H9 (cell line): ENCODE data around the gene PDZD7. TPM values are rescaled to one million over a fixed set of nuclear protein-coding genes. Genes with fewer than 3 reads are reported as not detected.

ENCODE experiments used
- DNase-seq: peaks from one replicate; pipeline ENCODE4 v3.0.0-alpha.2; 2017
- H2AFZ ChIP-seq: one replicate; pipeline ENCODE4 v1.6.1; 2013; ENCODE audit warnings: mild to moderate bottlenecking, low read length, control low read depth, moderate library complexity
- H2AK5ac ChIP-seq: 2 replicates; pipeline ENCODE4 v1.6.1; 2013; ENCODE audit warnings: low read length, control low read depth, mixed read lengths; ENCODE audit not compliant: insufficient read length
- H2BK120ac ChIP-seq: one replicate; pipeline ENCODE4 v1.6.1; 2013; ENCODE audit warnings: low read depth, mild to moderate bottlenecking, low read length, control low read depth, inconsistent platforms; ENCODE audit not compliant: poor library complexity, severe bottlenecking
- H2BK12ac ChIP-seq: 2 replicates; pipeline ENCODE4 v1.6.1; 2013; ENCODE audit warnings: low read length, control low read depth, mixed read lengths, low read depth; ENCODE audit not compliant: insufficient read length
- H2BK15ac ChIP-seq: 2 replicates; pipeline ENCODE4 v1.6.1; 2013; ENCODE audit warnings: low read depth, low read length, control low read depth
- H2BK20ac ChIP-seq: one replicate; pipeline ENCODE4 v1.6.1; 2013; ENCODE audit warnings: low read depth, mild to moderate bottlenecking, low read length, control low read depth, inconsistent platforms; ENCODE audit not compliant: poor library complexity, severe bottlenecking
- H2BK5ac ChIP-seq: 2 replicates; pipeline ENCODE4 v1.6.1; 2013; ENCODE audit warnings: low read length, control low read depth, mixed read lengths; ENCODE audit not compliant: insufficient read length
- H3K14ac ChIP-seq: 2 replicates; pipeline ENCODE4 v1.6.1; 2013; ENCODE audit warnings: low read length, control low read depth; ENCODE audit not compliant: insufficient read depth
- H3K18ac ChIP-seq: 2 replicates; pipeline ENCODE4 v1.6.1; 2013; ENCODE audit warnings: low read depth, mild to moderate bottlenecking, mixed read lengths, low read length, control low read depth; ENCODE audit not compliant: insufficient read length
- H3K23ac ChIP-seq: 2 replicates; pipeline ENCODE4 v1.6.1; 2013; ENCODE audit warnings: low read length, control low read depth, mixed read lengths, low read depth; ENCODE audit not compliant: insufficient read length
- H3K23me2 ChIP-seq: 2 replicates; pipeline ENCODE4 v1.6.1; 2013; ENCODE audit warnings: low read depth, mild to moderate bottlenecking, mixed read lengths, low read length, control low read depth; ENCODE audit not compliant: insufficient read length, poor library complexity, severe bottlenecking
- H3K27ac ChIP-seq: 2 replicates; pipeline ENCODE4 v1.5.1; 2013; ENCODE audit warnings: low read length, control low read depth, mixed read lengths, low read depth; ENCODE audit not compliant: insufficient read length
- H3K27me3 ChIP-seq: 2 replicates; pipeline ENCODE4 v1.6.1; 2013; ENCODE audit warnings: low read length, control low read depth, inconsistent platforms; ENCODE audit not compliant: insufficient read depth
- H3K4ac ChIP-seq: 2 replicates; pipeline ENCODE4 v1.6.1; 2013; ENCODE audit warnings: low read depth, mild to moderate bottlenecking, control low read depth, inconsistent platforms, low read length, moderate library complexity
- H3K4me1 ChIP-seq: 2 replicates; pipeline ENCODE4 v1.6.1; 2013; ENCODE audit warnings: low read length, control low read depth, inconsistent platforms; ENCODE audit not compliant: insufficient read depth
- H3K4me2 ChIP-seq: 2 replicates; pipeline ENCODE4 v1.6.1; 2013; ENCODE audit warnings: low read length, control low read depth, mixed read lengths; ENCODE audit not compliant: insufficient read length, insufficient read depth
- H3K56ac ChIP-seq: 2 replicates; pipeline ENCODE4 v1.6.1; 2013; ENCODE audit warnings: low read depth, mild to moderate bottlenecking, mixed read lengths, low read length, control low read depth; ENCODE audit not compliant: insufficient read length
- H3K79me1 ChIP-seq: 2 replicates; pipeline ENCODE4 v1.6.1; 2013; ENCODE audit warnings: low read depth, mild to moderate bottlenecking, moderate library complexity, low read length, control low read depth, inconsistent platforms; ENCODE audit not compliant: insufficient read depth, poor library complexity, severe bottlenecking
- H3K79me2 ChIP-seq: 2 replicates; pipeline ENCODE4 v1.6.1; 2013; ENCODE audit warnings: low read length, control low read depth, inconsistent platforms; ENCODE audit not compliant: insufficient read depth
- H3K9ac ChIP-seq: 2 replicates; pipeline ENCODE4 v1.6.1; 2013; ENCODE audit warnings: low read length, control low read depth, mixed read lengths; ENCODE audit not compliant: insufficient read length; ENCODE audit errors: extremely low read depth
- H3K9me3 ChIP-seq: one replicate; pipeline ENCODE4 v1.6.1; 2013; ENCODE audit warnings: low read depth, low read length, inconsistent platforms; ENCODE audit not compliant: control insufficient read depth
- H3T11ph ChIP-seq: one replicate; pipeline ENCODE4 v1.6.1; 2013; ENCODE audit warnings: mild to moderate bottlenecking, low read length, control low read depth, inconsistent platforms
- H4K20me1 ChIP-seq: one replicate; pipeline ENCODE4 v1.6.1; 2013; ENCODE audit not compliant: control insufficient read depth, insufficient read length, insufficient read depth
- H4K5ac ChIP-seq: 2 replicates; pipeline ENCODE4 v1.6.1; 2013; ENCODE audit warnings: low read depth, mild to moderate bottlenecking, mixed read lengths, low read length, control low read depth; ENCODE audit not compliant: insufficient read length
- H4K8ac ChIP-seq: replicated peaks from 2 replicates; pipeline ENCODE4 v1.6.1; 2013; ENCODE audit warnings: low read length, control low read depth, mixed read lengths, low read depth; ENCODE audit not compliant: insufficient read length
- H4K91ac ChIP-seq: 2 replicates; pipeline ENCODE4 v1.6.1; 2013; ENCODE audit warnings: low read depth, mild to moderate bottlenecking, moderate library complexity, mixed read lengths, low read length, control low read depth; ENCODE audit not compliant: insufficient read length
- H3K27ac Mint-ChIP-seq, 3 experiments: 2 replicates in 2 of 3; 3 replicates in 1 of 3; pipeline ENCODE4 v1.8.0; 2020 to 2021; ENCODE audit warnings: mixed read lengths in 3 of 3, mild to moderate bottlenecking in 1 of 3, moderate library complexity in 1 of 3
- H3K27me3 Mint-ChIP-seq: 2 replicates; pipeline ENCODE4 v1.8.0; 2021; ENCODE audit warnings: low read depth, mild to moderate bottlenecking, moderate library complexity, mixed read lengths
- H3K36me3 Mint-ChIP-seq, 3 experiments: 2 replicates in 2 of 3; 3 replicates in 1 of 3; pipeline ENCODE4 v1.8.0; 2020 to 2021; ENCODE audit warnings: low read depth in 3 of 3, mixed read lengths in 3 of 3; ENCODE audit not compliant: insufficient read depth in 1 of 3
- H3K4me1 Mint-ChIP-seq, 2 experiments: 2 replicates each; pipeline ENCODE4 v1.8.0; 2020; ENCODE audit warnings: mixed read lengths in 2 of 2
- H3K4me3 Mint-ChIP-seq, 2 experiments: 2 replicates in 1 of 2; 3 replicates in 1 of 2; pipeline ENCODE4 v1.8.0; 2020 to 2021; ENCODE audit warnings: mild to moderate bottlenecking in 2 of 2, mixed read lengths in 2 of 2, moderate library complexity in 1 of 2
- H3K9me3 Mint-ChIP-seq, 2 experiments: 2 replicates in 1 of 2; 3 replicates in 1 of 2; pipeline ENCODE4 v1.8.0; 2020; ENCODE audit warnings: mild to moderate bottlenecking in 2 of 2, mixed read lengths in 2 of 2, moderate library complexity in 1 of 2
- CTCF ChIP-seq: fragments of 200-600 bp; sonication (generic); conservative IDR thresholded peaks from 3 replicates; pipeline ENCODE4 v1.8.0; 2021; ENCODE audit warnings: antibody characterized with exemption, mild to moderate bottlenecking
- WGBS: extraction: QIAGEN DNeasy Blood & Tissue Kit; methylation state at CpG from one replicate; pipeline ENCODE4 v1.1.7; 2013; ENCODE audit warnings: missing lambda C conversion rate, low lambda C conversion rate, mixed read lengths; ENCODE audit not compliant: insufficient read length; ENCODE audit errors: extremely low coverage; 5-methylcytosine and 5-hydroxymethylcytosine counted together
- total RNA-seq: library from RNA; stranded (reverse); gene quantifications from 2 replicates; pipeline ENCODE4 v1.2.1, GENCODE V29; 2021

The PDZD7 gene
- total RNA-seq, 1 experiment from 2014 or later: 2.0 TPM

- no CpG with 5 or more reads among the region's 19 CpGs for WGBS
These were observed 32.2 kb upstream of the PDZD7 start for GRCh38 chr10:101063050-101063525.

More at GRCh38 chr10:101063050-101063525, 32.2 kb upstream of the PDZD7 start:
- H2BK20ac ChIP-seq: no peak overlapping the region
- no peaks in the 10 kb centered on the region for H3K79me1 ChIP-seq
- H2BK12ac ChIP-seq: no peak overlapping the region
- no peak overlapping the region for H3T11ph ChIP-seq
- no peak overlapping the region for H4K5ac ChIP-seq
- no peak for DNase-seq
- no peak overlapping the region for H3K27ac ChIP-seq
- no peak overlapping the region for H3K9ac ChIP-seq
- no peak overlapping the region for H3K27ac Mint-ChIP-seq
- H4K8ac ChIP-seq: no peak overlapping the region
- H4K20me1 ChIP-seq: no peaks in the 10 kb centered on the region
- H4K91ac ChIP-seq: no peak overlapping the region
- no peaks in the 10 kb centered on the region for H3K9me3 ChIP-seq
- no peaks in the 10 kb centered on the region; a peak in 1 of 5 replicates for H3K9me3 Mint-ChIP-seq
- H3K4me1 ChIP-seq: no peaks in the 10 kb centered on the region; the same call in 1 of the 2 replicates
- no peak overlapping the region for H2AFZ ChIP-seq
- H3K4me1 Mint-ChIP-seq: peaks cover 31 to 41% of the 10 kb centered on the region in 2 experiments
- H3K4me3 Mint-ChIP-seq: peak overlapping the region in 1 of 2 experiments; percentile 68; a peak in 4 of 5 replicates
- no peaks in the 10 kb centered on the region; a peak in 1 of 7 replicates for H3K36me3 Mint-ChIP-seq
- H3K4ac ChIP-seq: no peak overlapping the region
- no peak overlapping the region for H2BK120ac ChIP-seq
- H3K14ac ChIP-seq: no peak overlapping the region
- TF ChIP-seq CTCF: no peak
- no peak overlapping the region for H3K18ac ChIP-seq
- no peaks in the 10 kb centered on the region for H3K79me2 ChIP-seq
- peaks cover 64% of the 10 kb centered on the region for H3K27me3 Mint-ChIP-seq
- H2BK5ac ChIP-seq: no peak overlapping the region
- no peak overlapping the region for H3K56ac ChIP-seq
- no peak overlapping the region for H3K23ac ChIP-seq
- H3K27me3 ChIP-seq: peaks cover 45% of the 10 kb centered on the region
- no peak overlapping the region for H2BK15ac ChIP-seq
- H2AK5ac ChIP-seq: no peak overlapping the region
- peak overlapping the region; percentile 98 for H3K4me2 ChIP-seq
- peaks cover 42% of the 10 kb centered on the region for H3K23me2 ChIP-seq
